GM23248 (cell line): ENCODE data around the gene CLEC16A.

ENCODE experiments used
- EZH2 ChIP-seq: fragments of 200-600 bp; sonication (generic); IDR thresholded peaks from 2 replicates; pipeline ENCODE4 v1.6.1; 2018; ENCODE audit warnings: antibody characterized with exemption, mild to moderate bottlenecking; ENCODE audit not compliant: insufficient read depth, poor library complexity, severe bottlenecking
- EZH2phosphoT487 ChIP-seq: fragments of 200-600 bp; sonication (generic); IDR thresholded peaks from 2 replicates; pipeline ENCODE4 v1.6.1; 2018; ENCODE audit warnings: antibody characterized with exemption, moderate library complexity, mild to moderate bottlenecking, low read depth; ENCODE audit not compliant: insufficient read depth

DNA sequence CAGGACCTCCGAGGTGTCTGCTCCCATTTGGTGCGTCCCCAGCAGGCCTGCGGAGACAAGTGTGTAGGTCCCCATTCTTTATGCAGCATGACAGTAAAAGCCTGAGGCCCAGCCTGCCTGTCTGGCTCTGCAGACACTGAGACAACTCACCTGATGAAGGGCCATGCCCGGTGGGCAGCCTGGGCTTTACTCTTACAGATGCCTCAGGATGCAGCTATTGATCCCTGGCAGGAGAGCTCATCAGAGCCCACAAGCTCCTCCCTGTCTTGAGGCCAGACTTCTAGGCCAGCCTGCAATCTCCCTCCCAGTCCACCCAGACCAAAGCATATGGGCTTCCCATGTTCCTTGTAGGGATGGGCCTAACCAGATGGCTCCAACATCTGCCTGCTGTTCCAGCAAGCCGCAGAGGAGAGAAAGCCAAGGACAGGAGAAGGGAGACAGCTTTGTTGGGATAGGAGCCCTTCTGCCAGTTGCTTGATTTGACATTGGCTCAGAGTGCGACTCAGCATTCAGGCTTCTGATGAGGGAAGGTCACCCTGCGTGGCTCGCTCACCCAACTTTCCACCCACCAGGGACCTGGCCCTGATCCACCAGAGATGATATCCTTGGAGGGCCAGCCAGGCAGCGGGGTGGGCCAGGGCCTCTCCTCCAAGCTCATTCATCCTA, 224.2 kb downstream of the CLEC16A start:
- TF ChIP-seq EZH2 (no peak), EZH2phosphoT487 (no peak)
